Measurements from ENCODE around the gene TBC1D22A. TPM values are rescaled to one million over a fixed set of nuclear protein-coding genes. Genes with fewer than 3 reads are reported as not detected.

The TBC1D22A gene
- total RNA-seq, 6 donors from 2014 or later = 27.1 to 48.2 (median 35.3) TPM

DNA sequence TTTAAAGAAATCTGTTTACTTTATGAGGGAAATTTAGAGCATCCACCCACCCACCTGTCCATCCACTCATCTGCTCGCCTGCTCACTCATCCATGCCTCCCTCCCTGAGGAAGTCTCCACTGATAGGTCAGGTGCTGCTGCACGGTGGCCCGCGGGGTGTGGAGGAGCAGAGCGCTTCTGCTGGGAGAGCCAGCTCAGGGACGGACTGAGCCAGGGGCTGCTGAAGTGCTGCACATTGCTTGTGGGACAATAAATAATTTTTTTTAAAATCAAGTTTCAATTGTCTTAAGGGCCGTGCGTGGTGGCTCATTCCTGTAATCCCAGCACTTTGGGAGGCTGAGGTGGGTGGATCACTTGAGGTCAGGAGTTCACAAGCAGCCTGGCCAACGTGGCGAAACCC is 148.9 kb downstream of the TBC1D22A start:
- H3K4me3 ChIP-seq = no peak overlapping the region
- no peaks in the 10 kb centered on the region for H3K4me1 ChIP-seq
- no peak overlapping the region for H3K27ac ChIP-seq
- no peaks in the 10 kb centered on the region for H3K9me3 ChIP-seq
- ATAC-seq (ENCODE audit: low FRiP score in 2 of 2) (no peak), DNase-seq (no peak)
- H3K27me3 ChIP-seq = no peaks in the 10 kb centered on the region
- no peak for TF ChIP-seq POLR2A (IDR thresholded peaks at IDR 0.05)
- TF ChIP-seq POLR2AphosphoS5 (IDR thresholded peaks at IDR 0.05) = no peak
- TF ChIP-seq, protein P1, sequence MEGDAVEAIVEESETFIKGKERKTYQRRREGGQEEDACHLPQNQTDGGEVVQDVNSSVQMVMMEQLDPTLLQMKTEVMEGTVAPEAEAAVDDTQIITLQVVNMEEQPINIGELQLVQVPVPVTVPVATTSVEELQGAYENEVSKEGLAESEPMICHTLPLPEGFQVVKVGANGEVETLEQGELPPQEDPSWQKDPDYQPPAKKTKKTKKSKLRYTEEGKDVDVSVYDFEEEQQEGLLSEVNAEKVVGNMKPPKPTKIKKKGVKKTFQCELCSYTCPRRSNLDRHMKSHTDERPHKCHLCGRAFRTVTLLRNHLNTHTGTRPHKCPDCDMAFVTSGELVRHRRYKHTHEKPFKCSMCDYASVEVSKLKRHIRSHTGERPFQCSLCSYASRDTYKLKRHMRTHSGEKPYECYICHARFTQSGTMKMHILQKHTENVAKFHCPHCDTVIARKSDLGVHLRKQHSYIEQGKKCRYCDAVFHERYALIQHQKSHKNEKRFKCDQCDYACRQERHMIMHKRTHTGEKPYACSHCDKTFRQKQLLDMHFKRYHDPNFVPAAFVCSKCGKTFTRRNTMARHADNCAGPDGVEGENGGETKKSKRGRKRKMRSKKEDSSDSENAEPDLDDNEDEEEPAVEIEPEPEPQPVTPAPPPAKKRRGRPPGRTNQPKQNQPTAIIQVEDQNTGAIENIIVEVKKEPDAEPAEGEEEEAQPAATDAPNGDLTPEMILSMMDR (IDR thresholded peaks at IDR 0.05) = no peak
- TF ChIP-seq EP300 (IDR thresholded peaks at IDR 0.05) = no peak
- H3K36me3 ChIP-seq = peaks cover 4 to 31% (median 13%) of the 10 kb centered on the region in 4 donors
- 87 to 93% methylated on average over 10 of the region's 10 CpGs for WGBS, 2 donors

DNA sequence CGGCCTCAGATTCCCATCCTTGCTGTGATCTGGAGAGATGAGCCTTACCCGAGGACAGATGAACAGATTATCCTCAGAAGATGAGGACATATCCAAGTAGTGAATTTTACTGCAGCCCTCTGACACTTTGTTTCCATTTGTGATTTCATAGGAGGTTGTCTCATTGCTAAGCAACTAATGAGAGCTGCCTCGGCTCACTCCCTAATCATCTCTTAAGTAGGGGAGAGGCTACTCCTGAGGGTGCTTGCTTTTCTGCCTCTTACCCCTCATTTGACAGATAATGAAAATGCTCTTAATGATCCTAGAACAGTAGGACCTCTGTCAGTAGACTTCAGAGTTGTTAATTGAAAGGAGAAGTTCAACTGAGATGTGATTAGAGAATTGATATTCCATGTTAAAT is 150.9 kb downstream of the TBC1D22A start:
- no peak for TF ChIP-seq POLR2AphosphoS5 (IDR thresholded peaks at IDR 0.05)
- no peak for TF ChIP-seq POLR2A (IDR thresholded peaks at IDR 0.05)
- TF ChIP-seq, protein P1 (IDR thresholded peaks at IDR 0.05) = no peak
- TF ChIP-seq EP300 (IDR thresholded peaks at IDR 0.05) = no peak
- no peaks in the 10 kb centered on the region for H3K9me3 ChIP-seq
- no peaks in the 10 kb centered on the region for H3K27me3 ChIP-seq
- DNase-seq = no peak
- H3K4me3 ChIP-seq = no peak overlapping the region
- H3K27ac ChIP-seq = no peak overlapping the region
- WGBS, 2 donors = 72 to 90% methylated on average over 3 of the region's 3 CpGs
- H3K4me1 ChIP-seq = no peaks in the 10 kb centered on the region
- H3K36me3 ChIP-seq = peaks cover 4 to 33% (median 13%) of the 10 kb centered on the region in 4 donors
- ATAC-seq (ENCODE audit: low FRiP score in 2 of 2) = no peak

DNA sequence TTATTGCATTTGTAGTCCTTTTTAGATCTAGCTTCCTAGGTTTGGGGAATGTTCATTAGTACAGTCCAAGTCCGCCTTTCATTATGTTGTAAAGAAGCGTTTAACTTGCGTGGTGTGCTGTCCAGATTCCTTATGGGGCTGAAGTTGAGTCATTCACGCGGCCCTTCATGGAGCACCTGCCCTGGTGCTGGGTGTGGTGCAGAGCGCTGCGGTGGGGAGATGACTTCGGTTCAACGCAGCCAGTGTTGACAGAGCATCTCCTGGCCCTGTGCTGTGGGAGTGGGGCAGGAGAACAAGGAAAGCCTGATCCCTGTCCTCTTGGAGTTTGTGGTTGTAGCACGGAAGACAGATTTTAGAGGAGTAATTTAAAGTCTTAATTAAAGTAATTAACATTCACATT is 152.0 kb downstream of the TBC1D22A start:
- TF ChIP-seq, protein P1 (IDR thresholded peaks at IDR 0.05) = no peak
- TF ChIP-seq POLR2A (IDR thresholded peaks at IDR 0.05) (no peak), EP300 (IDR thresholded peaks at IDR 0.05) (no peak), POLR2AphosphoS5 (IDR thresholded peaks at IDR 0.05) (no peak)
- Histone ChIP-seq H3K36me3 (peaks cover 4 to 34% (median 11%) of the 10 kb centered on the region in 4 donors), H3K27me3 (no peaks in the 10 kb centered on the region), H3K27ac (no peak overlapping the region), H3K9me3 (no peaks in the 10 kb centered on the region), H3K4me1 (no peaks in the 10 kb centered on the region), H3K4me3 (no peak overlapping the region)
- ATAC-seq (ENCODE audit: low FRiP score in 2 of 2) (no peak), DNase-seq (no peak)
- WGBS, 2 donors = 91 to 95% methylated on average over 10 of the region's 10 CpGs

DNA sequence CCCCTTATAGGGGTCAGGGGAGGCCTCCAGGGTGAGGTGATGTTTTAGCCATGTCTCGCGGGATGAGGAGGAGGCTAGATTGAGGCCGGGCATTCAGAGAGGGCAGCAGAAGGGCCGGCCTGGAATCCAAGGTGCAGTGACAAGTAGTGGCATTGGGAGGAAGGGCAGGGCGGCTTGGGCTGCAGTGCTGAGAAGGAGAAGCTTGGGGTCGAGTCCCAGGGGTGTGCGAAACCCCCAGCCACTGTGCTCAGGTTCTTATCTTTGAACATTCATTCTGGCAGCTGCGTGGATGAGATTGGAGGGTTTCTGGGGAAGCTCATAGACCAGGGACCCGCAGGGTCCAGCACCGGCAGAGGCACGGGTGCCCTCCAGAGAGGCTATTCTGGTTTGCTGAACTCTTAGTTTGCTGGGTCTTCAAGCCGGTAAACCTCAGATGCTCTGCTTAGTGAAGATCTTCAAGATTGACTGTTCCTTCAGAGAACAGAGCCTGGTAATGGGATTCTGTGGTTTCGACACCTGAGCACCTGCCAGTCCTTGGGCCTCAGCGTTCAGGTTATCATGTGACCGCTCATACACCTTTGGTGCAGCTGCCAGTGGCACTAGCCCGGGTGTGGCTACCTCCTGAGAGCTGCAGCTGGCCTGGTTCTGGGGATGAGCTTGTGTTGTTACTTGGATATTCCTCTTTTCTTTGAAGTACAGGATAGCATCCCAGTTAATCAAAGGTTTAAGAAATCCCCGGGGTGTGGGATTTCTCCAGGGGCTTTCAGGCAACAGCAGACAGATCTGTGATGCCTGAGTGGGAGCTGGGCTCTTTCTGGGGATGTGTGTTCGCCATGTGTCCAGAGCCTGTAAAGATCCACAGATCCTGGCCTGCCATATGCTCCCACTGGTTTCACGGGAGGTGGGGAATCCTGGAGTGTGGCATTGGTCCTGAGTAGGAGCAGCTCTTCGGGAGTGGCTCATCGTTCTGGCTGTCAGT is 152.8 kb downstream of the TBC1D22A start:
- DNase-seq (no peak), ATAC-seq (ENCODE audit: low FRiP score in 2 of 2) (no peak)
- no peak overlapping the region for H3K4me3 ChIP-seq
- H3K27me3 ChIP-seq = no peaks in the 10 kb centered on the region
- H3K36me3 ChIP-seq = peaks cover 4 to 34% (median 11%) of the 10 kb centered on the region in 4 donors
- no peaks in the 10 kb centered on the region for H3K9me3 ChIP-seq
- H3K4me1 ChIP-seq = no peaks in the 10 kb centered on the region
- 91 to 96% methylated on average over 11 to 21 of the region's 21 CpGs for WGBS, 2 donors
- TF ChIP-seq POLR2AphosphoS5 (IDR thresholded peaks at IDR 0.05) (no peak), EP300 (IDR thresholded peaks at IDR 0.05) (no peak), POLR2A (IDR thresholded peaks at IDR 0.05) (no peak)
- TF ChIP-seq, protein P1 (IDR thresholded peaks at IDR 0.05) = no peak
- H3K27ac ChIP-seq = no peak overlapping the region

Measured in upper lobe of left lung (tissue), 6 donors.